A549 (cell line): ENCODE results near the gene ARHGAP22. TPM values are rescaled to one million over a fixed set of nuclear protein-coding genes. Genes with fewer than 3 reads are reported as not detected.

ENCODE experiments used
- ATAC-seq, 2 experiments: fragments of 200-7000 bp in 1 of 2; fragments of >200 bp in 1 of 2; cut with Nextera tagmentation in 1 of 2; cut with Tn5 transposase in 1 of 2; 3 replicates each; pipeline versions ENCODE4 v1.8.0 to v1.9.1; 2018 to 2020; ENCODE audit warnings: mild to moderate bottlenecking in 1 of 2, moderate library complexity in 1 of 2
- CTCF ChIA-PET: fragments of 300-600 bp; sonication (Branson Sonifier 250); formaldehyde crosslinking; extraction: SDS; loops from one replicate; lab custom pipeline; 2021; ENCODE audit warnings: antibody characterized with exemption, inconsistent platforms; lab: Yijun Ruan, JAX
- POLR2A ChIA-PET: fragments of 350-600 bp; formaldehyde crosslinking; extraction: SDS; loops from one replicate; lab custom pipeline; 2021; ENCODE audit warnings: antibody characterized with exemption, inconsistent platforms; lab: Yijun Ruan, JAX
- DNase-seq, 2 experiments: peaks; one replicate each; pipeline versions ENCODE4 v3.0.0 to v3.0.0-alpha.2; 2011 to 2016; ENCODE audit warnings: low read depth in 1 of 2, low spot score in 1 of 2
- FAIRE-seq: peaks from 2 replicates; lab custom pipeline; 2011; peaks lifted over from hg19 to GRCh38; lab: Jason Lieb, UNC
- H3K27ac ChIP-seq, 2 experiments: fragments of >200 bp; sonication (Bioruptor Twin); formaldehyde crosslinking; 3 replicates each; pipeline ENCODE4 v1.5.1; 2016 to 2017
- H3K4me1 ChIP-seq: fragments of >200 bp; sonication (Bioruptor Twin); formaldehyde crosslinking; 3 replicates; pipeline ENCODE4 v1.6.1; 2016
- H3K4me2 ChIP-seq: fragments of >200 bp; sonication (Bioruptor Twin); formaldehyde crosslinking; 3 replicates; pipeline ENCODE4 v1.6.1; 2016
- H3K4me3 ChIP-seq: fragments of >200 bp; sonication (Bioruptor Twin); formaldehyde crosslinking; 3 replicates; pipeline ENCODE4 v1.5.1; 2016
- H3K9me3 ChIP-seq: fragments of >200 bp; sonication (Bioruptor Twin); formaldehyde crosslinking; 3 replicates; pipeline ENCODE4 v1.6.1; 2016
- CBX2 ChIP-seq: fragments of 200-600 bp; sonication (generic); IDR thresholded peaks from 2 replicates; pipeline ENCODE4 v1.6.1; 2016; ENCODE audit warnings: low read depth, mild to moderate bottlenecking, borderline replicate concordance
- CBX8 ChIP-seq: fragments of 200-600 bp; sonication (generic); IDR thresholded peaks from 2 replicates; pipeline ENCODE4 v1.6.1; 2016
- E2F6 ChIP-seq: IDR thresholded peaks from 2 replicates; pipeline ENCODE4 v1.6.1; 2012; ENCODE audit warnings: low read depth, borderline replicate concordance
- EHF ChIP-seq: fragments of 250-450 bp; sonication (Bioruptor Pico); IDR thresholded peaks from 2 replicates; pipeline ENCODE4 v1.5.0; 2020; ENCODE audit warnings: mild to moderate bottlenecking
- EHMT2 ChIP-seq: fragments of 200-600 bp; sonication (generic); IDR thresholded peaks from 2 replicates; pipeline ENCODE4 v1.6.1; 2016; ENCODE audit warnings: antibody characterized with exemption, low read depth, mild to moderate bottlenecking, moderate library complexity
- ELK1 ChIP-seq: fragments of 150-350 bp; IDR thresholded peaks from 2 replicates; pipeline ENCODE4 v1.6.1; 2014; ENCODE audit warnings: low read depth, mild to moderate bottlenecking, low read length
- EP300 ChIP-seq, 2 experiments: fragments of >200 bp; sonication (Bioruptor Twin); formaldehyde crosslinking; IDR thresholded peaks; 2 replicates in 1 of 2; 3 replicates in 1 of 2; pipeline ENCODE4 v1.6.1; 2016 to 2017
- FOSB ChIP-seq: fragments of 250-450 bp; sonication (Bioruptor Pico); IDR thresholded peaks from 2 replicates; pipeline ENCODE4 v1.5.0; 2020; ENCODE audit warnings: mild to moderate bottlenecking, moderate library complexity
- HOXB5 ChIP-seq: fragments of 250-450 bp; sonication (Bioruptor Pico); IDR thresholded peaks from 2 replicates; pipeline ENCODE4 v1.5.0; 2020; ENCODE audit warnings: mild to moderate bottlenecking, moderate library complexity
- JUNB ChIP-seq: fragments of >200 bp; sonication (Bioruptor Twin); formaldehyde crosslinking; IDR thresholded peaks from 2 replicates; pipeline ENCODE4 v1.6.1; 2016
- KDM1A ChIP-seq: fragments of 200-600 bp; sonication (generic); IDR thresholded peaks from 2 replicates; pipeline ENCODE4 v1.6.1; 2016; ENCODE audit warnings: low read depth, mild to moderate bottlenecking
- MAZ ChIP-seq: fragments of 150-350 bp; IDR thresholded peaks from 2 replicates; pipeline ENCODE4 v1.6.1; 2014; ENCODE audit warnings: antibody characterized with exemption, low read depth, low read length, borderline replicate concordance
- PBX3 ChIP-seq: IDR thresholded peaks from 2 replicates; pipeline ENCODE4 v1.6.1; 2012
- RAD21 ChIP-seq, 2 experiments: fragments of >200 bp in 1 of 2; sonication (Bioruptor Twin) in 1 of 2; formaldehyde crosslinking in 1 of 2; IDR thresholded peaks in 1 of 2; conservative IDR thresholded peaks in 1 of 2; 2 replicates in 1 of 2; 3 replicates in 1 of 2; pipeline ENCODE4 v1.6.1; 2012 to 2018; ENCODE audit warnings: inconsistent platforms in 1 of 2
- SMC3 ChIP-seq: fragments of >200 bp; sonication (Bioruptor Twin); formaldehyde crosslinking; IDR thresholded peaks from 3 replicates; pipeline ENCODE4 v1.6.1; 2018; ENCODE audit warnings: inconsistent platforms
- TFCP2L1 ChIP-seq: fragments of 250-450 bp; sonication (Bioruptor Pico); IDR thresholded peaks from 2 replicates; pipeline ENCODE4 v1.5.0; 2021; ENCODE audit warnings: mild to moderate bottlenecking
- TP53 ChIP-seq: fragments of 250-450 bp; sonication (Bioruptor Pico); IDR thresholded peaks from 2 replicates; pipeline ENCODE4 v1.5.0; 2021; ENCODE audit warnings: mild to moderate bottlenecking, moderate library complexity
- ZNF302 ChIP-seq: fragments of 250-450 bp; sonication (Bioruptor Pico); IDR thresholded peaks from 2 replicates; pipeline ENCODE4 v1.9.0; 2021; ENCODE audit warnings: inconsistent platforms, mild to moderate bottlenecking, moderate library complexity
- WGBS: methylation state at CpG from one replicate; pipeline ENCODE4 v1.1.6; 2017; ENCODE audit errors: missing lambda C conversion rate; 5-methylcytosine and 5-hydroxymethylcytosine counted together
- polyA plus RNA-seq, 4 experiments: library from polyadenylated mRNA; depleted of rRNA in 3 of 4; stranded (reverse); fragments of >200 nt; fragmentation: RNase III in 1 of 4; extraction: RNeasy Plus Mini Kit Qiagen cat#74134 plus additional on column Dnase treatment in 1 of 4; gene quantifications; 2 replicates in 3 of 4; 3 replicates in 1 of 4; pipeline ENCODE4 v1.2.3, GENCODE V29; 2011 to 2017
- TF ChIP-seq, protein P1 (sequence below): fragments of 450-650 bp; IDR thresholded peaks from 2 replicates; pipeline ENCODE4 v1.6.1; 2014; ENCODE audit warnings: antibody characterized with exemption
- TF ChIP-seq, protein P2 (sequence below): fragments of 200-600 bp; sonication (generic); IDR thresholded peaks from 2 replicates; pipeline ENCODE4 v1.6.1; 2016; ENCODE audit warnings: antibody characterized with exemption, mild to moderate bottlenecking, moderate library complexity
- TF ChIP-seq, protein P3 (sequence below): fragments of >200 bp; sonication (Bioruptor Twin); formaldehyde crosslinking; IDR thresholded peaks from 2 replicates; pipeline ENCODE4 v1.6.1; 2016
- TF ChIP-seq, protein P4 (sequence below): fragments of >200 bp; sonication (Bioruptor Twin); formaldehyde crosslinking; IDR thresholded peaks from 3 replicates; pipeline ENCODE4 v1.5.1; 2016

The ARHGAP22 gene
- polyA plus RNA-seq, 2 of the 4 experiments (the other 2 are of a cell fraction) = 1.9 to 3.2 TPM

DNA sequence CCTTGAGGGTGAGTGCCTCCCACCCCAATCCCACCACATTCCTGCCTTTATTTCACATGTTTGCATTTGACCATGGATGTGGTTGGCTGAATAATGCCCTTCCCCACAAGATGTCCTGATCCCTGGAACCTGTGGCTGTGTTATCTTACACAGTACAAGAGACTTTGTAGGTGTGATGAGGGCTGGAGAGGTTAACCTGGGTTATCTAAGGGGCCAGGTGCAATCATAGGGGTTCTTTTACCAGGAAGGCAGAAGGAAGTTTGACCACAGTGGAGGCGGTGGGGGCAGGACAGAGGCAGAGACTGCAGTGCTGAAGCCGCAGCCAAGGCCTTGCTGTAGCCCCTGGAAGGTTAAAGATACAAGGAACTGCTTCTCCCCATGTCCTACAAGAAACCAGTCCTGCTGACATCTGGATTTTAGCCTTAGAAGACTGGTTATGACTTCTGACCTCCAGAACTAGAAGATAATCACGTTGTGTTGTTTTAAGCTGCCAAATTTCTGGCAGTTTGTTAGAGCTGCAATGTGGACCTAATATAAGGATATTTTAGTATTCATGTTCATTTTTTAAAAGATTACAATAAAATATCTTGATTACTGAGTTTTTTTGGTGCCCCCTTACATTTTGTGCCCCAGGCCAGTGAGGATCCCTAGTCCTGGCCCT is 136.6 kb downstream of the ARHGAP22 start:
- 82% methylated on average over 3 of the region's 3 CpGs for WGBS
- DNase-seq = no peak
- TF ChIP-seq, protein P1, sequence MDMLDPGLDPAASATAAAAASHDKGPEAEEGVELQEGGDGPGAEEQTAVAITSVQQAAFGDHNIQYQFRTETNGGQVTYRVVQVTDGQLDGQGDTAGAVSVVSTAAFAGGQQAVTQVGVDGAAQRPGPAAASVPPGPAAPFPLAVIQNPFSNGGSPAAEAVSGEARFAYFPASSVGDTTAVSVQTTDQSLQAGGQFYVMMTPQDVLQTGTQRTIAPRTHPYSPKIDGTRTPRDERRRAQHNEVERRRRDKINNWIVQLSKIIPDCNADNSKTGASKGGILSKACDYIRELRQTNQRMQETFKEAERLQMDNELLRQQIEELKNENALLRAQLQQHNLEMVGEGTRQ = no peak
- TF ChIP-seq EHMT2 (no peak), CBX2 (no peak), RAD21 (conservative IDR thresholded peaks at IDR 0.05 in 1 of 2, IDR thresholded peaks at IDR 0.05 in 1 of 2) (no peak)
- TF ChIP-seq, protein P2, sequence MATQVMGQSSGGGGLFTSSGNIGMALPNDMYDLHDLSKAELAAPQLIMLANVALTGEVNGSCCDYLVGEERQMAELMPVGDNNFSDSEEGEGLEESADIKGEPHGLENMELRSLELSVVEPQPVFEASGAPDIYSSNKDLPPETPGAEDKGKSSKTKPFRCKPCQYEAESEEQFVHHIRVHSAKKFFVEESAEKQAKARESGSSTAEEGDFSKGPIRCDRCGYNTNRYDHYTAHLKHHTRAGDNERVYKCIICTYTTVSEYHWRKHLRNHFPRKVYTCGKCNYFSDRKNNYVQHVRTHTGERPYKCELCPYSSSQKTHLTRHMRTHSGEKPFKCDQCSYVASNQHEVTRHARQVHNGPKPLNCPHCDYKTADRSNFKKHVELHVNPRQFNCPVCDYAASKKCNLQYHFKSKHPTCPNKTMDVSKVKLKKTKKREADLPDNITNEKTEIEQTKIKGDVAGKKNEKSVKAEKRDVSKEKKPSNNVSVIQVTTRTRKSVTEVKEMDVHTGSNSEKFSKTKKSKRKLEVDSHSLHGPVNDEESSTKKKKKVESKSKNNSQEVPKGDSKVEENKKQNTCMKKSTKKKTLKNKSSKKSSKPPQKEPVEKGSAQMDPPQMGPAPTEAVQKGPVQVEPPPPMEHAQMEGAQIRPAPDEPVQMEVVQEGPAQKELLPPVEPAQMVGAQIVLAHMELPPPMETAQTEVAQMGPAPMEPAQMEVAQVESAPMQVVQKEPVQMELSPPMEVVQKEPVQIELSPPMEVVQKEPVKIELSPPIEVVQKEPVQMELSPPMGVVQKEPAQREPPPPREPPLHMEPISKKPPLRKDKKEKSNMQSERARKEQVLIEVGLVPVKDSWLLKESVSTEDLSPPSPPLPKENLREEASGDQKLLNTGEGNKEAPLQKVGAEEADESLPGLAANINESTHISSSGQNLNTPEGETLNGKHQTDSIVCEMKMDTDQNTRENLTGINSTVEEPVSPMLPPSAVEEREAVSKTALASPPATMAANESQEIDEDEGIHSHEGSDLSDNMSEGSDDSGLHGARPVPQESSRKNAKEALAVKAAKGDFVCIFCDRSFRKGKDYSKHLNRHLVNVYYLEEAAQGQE = no peak
- TF ChIP-seq, all 56 proteins: peak for 0
- POLR2A ChIA-PET = no interaction called here
- H3K4me3 ChIP-seq = no peak overlapping the region
- H3K4me2 ChIP-seq = no peak overlapping the region
- no peak for FAIRE-seq
- no peaks in the 10 kb centered on the region for H3K4me1 ChIP-seq
- ATAC-seq = no peak
- CTCF ChIA-PET = interaction anchor here (4.5 kb wide), 1 partner anchor 188 kb away, joined by 10 read pairs; no protein-coding TSS in a partner anchor
- H3K27ac ChIP-seq = no peak overlapping the region
- H3K9me3 ChIP-seq = no peaks in the 10 kb centered on the region; the same call in 2 of the 3 replicates

DNA sequence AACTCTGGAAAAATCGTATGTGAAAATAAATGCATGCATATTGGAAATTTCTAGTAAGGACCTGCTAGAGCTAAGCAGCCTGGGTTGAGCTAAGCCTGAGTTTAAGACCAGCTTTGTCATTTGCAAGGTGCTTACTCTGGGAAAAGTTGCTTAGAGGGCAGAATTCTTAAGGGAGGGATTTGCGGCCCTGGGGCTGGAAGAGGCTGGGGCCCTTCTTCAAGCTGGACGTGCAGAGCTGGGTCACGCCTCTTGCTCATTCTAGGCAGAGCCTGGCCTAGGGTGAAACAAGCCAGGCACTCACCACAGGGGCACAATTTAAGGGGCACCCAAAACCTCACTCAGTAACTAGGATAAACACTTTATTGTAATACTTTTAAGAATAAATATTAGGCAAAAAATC is 137.2 kb downstream of the ARHGAP22 start:
- WGBS = 81% methylated on average over 4 of the region's 4 CpGs
- no peaks in the 10 kb centered on the region for H3K4me1 ChIP-seq
- ATAC-seq = no peak
- no peak overlapping the region for H3K27ac ChIP-seq
- no peaks in the 10 kb centered on the region; the same call in 2 of the 3 replicates for H3K9me3 ChIP-seq
- no peak for DNase-seq
- no peak overlapping the region for H3K4me3 ChIP-seq
- no peak for FAIRE-seq
- POLR2A ChIA-PET = no interaction called here
- TF ChIP-seq E2F6 (no peak), KDM1A (no peak), EHMT2 (no peak), ELK1 (no peak), PBX3 (no peak), EHF (CRISPR knock-in tag) (no peak), ZNF302 (no peak), EP300 (IDR thresholded peaks at IDR 0.05) (no peak), TP53 (CRISPR knock-in tag) (no peak), MAZ (no peak), FOSB (no peak), TFCP2L1 (no peak), RAD21 (conservative IDR thresholded peaks at IDR 0.05 in 1 of 2, IDR thresholded peaks at IDR 0.05 in 1 of 2) (no peak), CBX8 (no peak), HOXB5 (no peak), JUNB (no peak), SMC3 (no peak)
- TF ChIP-seq, protein P3, sequence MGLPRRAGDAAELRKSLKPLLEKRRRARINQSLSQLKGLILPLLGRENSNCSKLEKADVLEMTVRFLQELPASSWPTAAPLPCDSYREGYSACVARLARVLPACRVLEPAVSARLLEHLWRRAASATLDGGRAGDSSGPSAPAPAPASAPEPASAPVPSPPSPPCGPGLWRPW = no peak
- TF ChIP-seq, protein P4, sequence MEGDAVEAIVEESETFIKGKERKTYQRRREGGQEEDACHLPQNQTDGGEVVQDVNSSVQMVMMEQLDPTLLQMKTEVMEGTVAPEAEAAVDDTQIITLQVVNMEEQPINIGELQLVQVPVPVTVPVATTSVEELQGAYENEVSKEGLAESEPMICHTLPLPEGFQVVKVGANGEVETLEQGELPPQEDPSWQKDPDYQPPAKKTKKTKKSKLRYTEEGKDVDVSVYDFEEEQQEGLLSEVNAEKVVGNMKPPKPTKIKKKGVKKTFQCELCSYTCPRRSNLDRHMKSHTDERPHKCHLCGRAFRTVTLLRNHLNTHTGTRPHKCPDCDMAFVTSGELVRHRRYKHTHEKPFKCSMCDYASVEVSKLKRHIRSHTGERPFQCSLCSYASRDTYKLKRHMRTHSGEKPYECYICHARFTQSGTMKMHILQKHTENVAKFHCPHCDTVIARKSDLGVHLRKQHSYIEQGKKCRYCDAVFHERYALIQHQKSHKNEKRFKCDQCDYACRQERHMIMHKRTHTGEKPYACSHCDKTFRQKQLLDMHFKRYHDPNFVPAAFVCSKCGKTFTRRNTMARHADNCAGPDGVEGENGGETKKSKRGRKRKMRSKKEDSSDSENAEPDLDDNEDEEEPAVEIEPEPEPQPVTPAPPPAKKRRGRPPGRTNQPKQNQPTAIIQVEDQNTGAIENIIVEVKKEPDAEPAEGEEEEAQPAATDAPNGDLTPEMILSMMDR = no peak
- TF ChIP-seq, all 56 proteins: peak for 0
- CTCF ChIA-PET = interaction anchor here (4.5 kb wide), 1 partner anchor 188 kb away, joined by 10 read pairs; no protein-coding TSS in a partner anchor
- H3K4me2 ChIP-seq = no peak overlapping the region
